K562 (cell line): ENCODE results near the gene ASB7. TPM values are rescaled to one million over a fixed set of nuclear protein-coding genes. Genes with fewer than 3 reads are reported as not detected.

ENCODE experiments used
- CBFB ChIP-seq: sonication (generic); formaldehyde crosslinking; IDR thresholded peaks from 2 replicates; pipeline ENCODE4 v1.4.0; 2020; ENCODE audit warnings: mild to moderate bottlenecking, missing genetic modification reagents
- KDM2B ChIP-seq: fragments of 250-450 bp; sonication (Bioruptor Pico); IDR thresholded peaks from 2 replicates; pipeline ENCODE4 v1.8.0; 2021; ENCODE audit warnings: mild to moderate bottlenecking, moderate library complexity
- MEF2D ChIP-seq: conservative IDR thresholded peaks from 2 replicates; pipeline ENCODE4 v1.6.1; 2016; ENCODE audit warnings: low read depth, missing genetic modification characterization, missing compliant biosample characterization
- ZNF586 ChIP-seq: fragments of 450-650 bp; formaldehyde crosslinking; conservative IDR thresholded peaks from 2 replicates; pipeline ENCODE4 v1.4.0; 2020; ENCODE audit warnings: mild to moderate bottlenecking, moderate library complexity
- polyA plus RNA-seq, 8 experiments: library from polyadenylated mRNA; depleted of rRNA in 4 of 8; stranded (reverse) in 5 of 8; unstranded in 3 of 8; fragments of >200 nt; fragmentation: Nextera tagmentation in 2 of 8; fragmentation: Illumina TruSeq in 1 of 8; extraction: Ambion mirVana in 2 of 8; extraction: Trizol in 1 of 8; gene quantifications; 2 replicates each; pipeline versions ENCODE4 v1.2.1 to v1.2.3, GENCODE V29; 2011 to 2014; ENCODE audit warnings: inconsistent platforms in 1 of 8, missing spikeins in 1 of 8
- total RNA-seq, 7 experiments: library from RNA; depleted of rRNA in 6 of 7; stranded (reverse); fragments of >200 nt in 6 of 7; fragmentation: Illumina TruSeq in 2 of 7; extraction: Trizol in 2 of 7; gene quantifications; 2 replicates each; pipeline versions ENCODE4 v1.2.1 to v1.2.3, GENCODE V29; 2011 to 2021; ENCODE audit warnings: low replicate concordance in 1 of 7
- TF ChIP-seq, protein P1 (sequence below): IDR thresholded peaks from 2 replicates; pipeline ENCODE4 v1.6.1; 2016; ENCODE audit warnings: missing genetic modification characterization, missing compliant biosample characterization
- TF ChIP-seq, protein P2 (sequence below): fragments of 250-450 bp; sonication (Bioruptor Pico); IDR thresholded peaks from 2 replicates; pipeline ENCODE4 v1.4.0; 2020; ENCODE audit warnings: mild to moderate bottlenecking, moderate library complexity
- TF ChIP-seq, protein P3 (sequence below), 2 experiments: fragments of 450-650 bp; IDR thresholded peaks; 2 replicates each; pipeline ENCODE4 v1.6.1; 2016; ENCODE audit warnings: mild to moderate bottlenecking in 2 of 2, borderline replicate concordance in 1 of 2, low read depth in 1 of 2, moderate library complexity in 1 of 2

The ASB7 gene
- total and polyA plus RNA-seq, 9 of the 15 experiments (the other 6 are each of a cell fraction or from before 2014, with no cell fraction given) = 1.8 to 10.1 (median 6.8) TPM

DNA sequence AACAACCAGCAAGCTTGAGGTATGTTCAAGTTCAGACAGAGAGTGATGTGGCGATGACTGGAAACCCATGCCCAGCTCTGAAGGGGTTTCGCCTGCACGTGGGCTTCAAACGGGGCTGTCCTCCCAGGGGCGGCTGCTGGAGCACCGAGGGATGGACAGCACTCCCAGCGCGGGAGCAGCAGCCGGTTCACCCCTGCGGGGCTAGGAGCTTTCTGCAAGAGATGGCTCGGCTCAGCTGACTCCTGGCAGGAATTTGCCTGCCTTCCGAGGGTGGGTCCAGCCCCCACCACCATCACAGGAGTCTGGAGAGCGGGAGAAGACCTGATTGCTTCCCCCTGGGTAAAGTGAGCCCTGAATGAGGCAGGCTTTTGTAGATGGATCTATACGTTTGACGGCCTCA, 66.9 kb downstream of the ASB7 start (continued):
- TF ChIP-seq, protein P1, sequence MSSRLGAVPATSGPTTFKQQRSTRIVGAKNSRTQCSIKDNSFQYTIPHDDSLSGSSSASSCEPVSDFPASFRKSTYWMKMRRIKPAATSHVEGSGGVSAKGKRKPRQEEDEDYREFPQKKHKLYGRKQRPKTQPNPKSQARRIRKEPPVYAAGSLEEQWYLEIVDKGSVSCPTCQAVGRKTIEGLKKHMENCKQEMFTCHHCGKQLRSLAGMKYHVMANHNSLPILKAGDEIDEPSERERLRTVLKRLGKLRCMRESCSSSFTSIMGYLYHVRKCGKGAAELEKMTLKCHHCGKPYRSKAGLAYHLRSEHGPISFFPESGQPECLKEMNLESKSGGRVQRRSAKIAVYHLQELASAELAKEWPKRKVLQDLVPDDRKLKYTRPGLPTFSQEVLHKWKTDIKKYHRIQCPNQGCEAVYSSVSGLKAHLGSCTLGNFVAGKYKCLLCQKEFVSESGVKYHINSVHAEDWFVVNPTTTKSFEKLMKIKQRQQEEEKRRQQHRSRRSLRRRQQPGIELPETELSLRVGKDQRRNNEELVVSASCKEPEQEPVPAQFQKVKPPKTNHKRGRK (tag) = no peak
- TF ChIP-seq KDM2B (CRISPR knock-in tag) (no peak), MEF2D (tag) (no peak), ZNF586 (CRISPR knock-in tag) (no peak), CBFB (CRISPR knock-in tag) (no peak)
- TF ChIP-seq, protein P2, sequence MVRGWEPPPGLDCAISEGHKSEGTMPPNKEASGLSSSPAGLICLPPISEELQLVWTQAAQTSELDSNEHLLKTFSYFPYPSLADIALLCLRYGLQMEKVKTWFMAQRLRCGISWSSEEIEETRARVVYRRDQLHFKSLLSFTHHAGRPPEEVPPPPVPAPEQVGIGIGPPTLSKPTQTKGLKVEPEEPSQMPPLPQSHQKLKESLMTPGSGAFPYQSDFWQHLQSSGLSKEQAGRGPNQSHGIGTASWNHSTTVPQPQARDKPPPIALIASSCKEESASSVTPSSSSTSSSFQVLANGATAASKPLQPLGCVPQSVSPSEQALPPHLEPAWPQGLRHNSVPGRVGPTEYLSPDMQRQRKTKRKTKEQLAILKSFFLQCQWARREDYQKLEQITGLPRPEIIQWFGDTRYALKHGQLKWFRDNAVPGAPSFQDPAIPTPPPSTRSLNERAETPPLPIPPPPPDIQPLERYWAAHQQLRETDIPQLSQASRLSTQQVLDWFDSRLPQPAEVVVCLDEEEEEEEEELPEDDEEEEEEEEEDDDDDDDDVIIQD (CRISPR knock-in tag) = no peak
- TF ChIP-seq, protein P3, sequence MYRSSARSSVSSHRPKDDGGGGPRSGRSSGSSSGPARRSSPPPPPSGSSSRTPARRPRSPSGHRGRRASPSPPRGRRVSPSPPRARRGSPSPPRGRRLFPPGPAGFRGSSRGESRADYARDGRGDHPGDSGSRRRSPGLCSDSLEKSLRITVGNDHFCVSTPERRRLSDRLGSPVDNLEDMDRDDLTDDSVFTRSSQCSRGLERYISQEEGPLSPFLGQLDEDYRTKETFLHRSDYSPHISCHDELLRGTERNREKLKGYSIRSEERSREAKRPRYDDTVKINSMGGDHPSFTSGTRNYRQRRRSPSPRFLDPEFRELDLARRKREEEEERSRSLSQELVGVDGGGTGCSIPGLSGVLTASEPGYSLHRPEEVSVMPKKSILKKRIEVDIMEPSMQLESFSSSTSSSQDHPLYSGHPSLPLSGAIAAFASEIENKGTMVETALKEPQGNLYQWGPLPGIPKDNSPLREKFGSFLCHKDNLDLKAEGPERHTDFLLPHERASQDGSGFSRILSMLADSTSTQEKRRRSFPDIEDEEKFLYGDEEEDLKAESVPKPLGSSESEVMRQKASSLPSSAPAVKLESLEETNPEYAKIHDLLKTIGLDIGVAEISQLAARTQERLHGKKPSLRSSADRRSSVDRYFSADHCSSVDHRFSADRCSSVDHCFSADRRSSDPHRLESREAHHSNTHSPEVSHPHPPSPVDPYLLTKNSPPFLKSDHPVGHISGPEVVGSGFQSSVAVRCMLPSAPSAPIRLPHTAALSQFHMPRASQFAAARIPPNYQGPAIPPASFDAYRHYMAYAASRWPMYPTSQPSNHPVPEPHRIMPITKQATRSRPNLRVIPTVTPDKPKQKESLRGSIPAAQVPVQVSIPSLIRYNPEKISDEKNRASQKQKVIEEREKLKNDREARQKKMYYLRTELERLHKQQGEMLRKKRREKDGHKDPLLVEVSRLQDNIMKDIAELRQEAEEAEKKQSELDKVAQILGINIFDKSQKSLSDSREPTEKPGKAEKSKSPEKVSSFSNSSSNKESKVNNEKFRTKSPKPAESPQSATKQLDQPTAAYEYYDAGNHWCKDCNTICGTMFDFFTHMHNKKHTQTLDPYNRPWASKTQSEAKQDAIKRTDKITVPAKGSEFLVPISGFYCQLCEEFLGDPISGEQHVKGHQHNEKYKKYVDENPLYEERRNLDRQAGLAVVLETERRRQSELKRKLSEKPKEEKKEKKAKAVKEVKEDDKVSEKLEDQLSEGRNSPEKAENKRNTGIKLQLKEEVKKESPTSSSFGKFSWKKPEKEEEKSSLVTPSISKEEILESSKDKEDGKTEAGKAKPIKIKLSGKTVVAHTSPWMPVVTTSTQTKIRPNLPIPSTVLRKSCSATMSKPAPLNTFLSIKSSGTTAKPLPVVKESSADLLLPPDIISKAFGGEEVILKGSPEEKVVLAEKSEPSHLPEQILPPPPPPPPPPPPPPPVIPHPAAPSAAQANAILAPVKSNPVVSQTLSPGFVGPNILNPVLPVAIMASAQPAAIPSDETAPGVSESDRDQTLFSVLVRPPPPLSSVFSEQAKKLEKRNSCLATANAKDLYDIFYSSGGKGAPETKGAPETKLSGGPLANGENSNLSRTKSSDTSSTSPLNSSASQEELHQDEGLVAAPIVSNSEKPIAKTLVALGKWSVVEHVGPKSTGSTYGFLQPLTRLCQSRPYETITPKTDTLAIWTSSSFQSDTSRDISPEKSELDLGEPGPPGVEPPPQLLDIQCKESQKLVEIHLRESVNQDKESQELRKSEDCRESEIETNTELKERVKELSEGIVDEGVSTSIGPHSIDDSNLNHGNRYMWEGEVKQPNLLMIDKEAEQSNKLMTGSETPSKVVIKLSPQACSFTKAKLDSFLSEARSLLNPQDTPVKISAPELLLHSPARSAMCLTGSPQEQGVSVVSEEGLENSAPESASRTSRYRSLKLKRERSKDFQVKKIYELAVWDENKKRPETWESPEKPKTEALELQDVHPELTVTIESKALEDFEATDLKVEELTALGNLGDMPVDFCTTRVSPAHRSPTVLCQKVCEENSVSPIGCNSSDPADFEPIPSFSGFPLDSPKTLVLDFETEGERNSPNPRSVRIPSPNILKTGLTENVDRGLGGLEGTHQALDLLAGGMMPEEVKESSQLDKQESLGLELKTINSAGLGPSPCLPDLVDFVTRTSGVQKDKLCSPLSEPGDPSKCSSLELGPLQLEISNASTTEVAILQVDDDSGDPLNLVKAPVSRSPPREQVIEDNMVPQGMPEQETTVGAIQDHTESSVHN (IDR thresholded peaks at IDR 0.05; ENCODE audit: borderline replicate concordance in 1 of 2, low read depth in 1 of 2) = no peak
